ENCODE results near the gene ATP4B.

Gene ATP4B

DNA sequence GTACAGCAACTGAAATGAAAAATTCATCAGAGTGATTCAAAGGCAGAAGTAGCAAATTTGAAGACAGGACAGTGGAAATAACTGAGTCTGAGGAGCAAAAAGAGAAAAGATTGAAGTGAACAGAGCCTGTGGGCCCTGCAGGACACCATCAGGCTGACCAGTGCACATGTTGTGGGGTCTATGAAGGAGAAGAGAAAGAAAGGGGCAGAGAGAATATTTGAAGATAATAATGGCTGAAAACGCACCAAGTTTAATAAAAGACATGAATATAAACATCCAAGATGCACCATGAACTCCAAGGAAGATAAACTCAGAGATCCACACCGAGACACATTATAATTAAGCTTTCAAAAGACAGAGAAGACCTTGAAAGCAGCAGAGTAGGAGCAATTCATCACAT, 15.4 kb downstream of the ATP4B start:
- no peak for DNase-seq (ENCODE audit: low read depth)

DNA sequence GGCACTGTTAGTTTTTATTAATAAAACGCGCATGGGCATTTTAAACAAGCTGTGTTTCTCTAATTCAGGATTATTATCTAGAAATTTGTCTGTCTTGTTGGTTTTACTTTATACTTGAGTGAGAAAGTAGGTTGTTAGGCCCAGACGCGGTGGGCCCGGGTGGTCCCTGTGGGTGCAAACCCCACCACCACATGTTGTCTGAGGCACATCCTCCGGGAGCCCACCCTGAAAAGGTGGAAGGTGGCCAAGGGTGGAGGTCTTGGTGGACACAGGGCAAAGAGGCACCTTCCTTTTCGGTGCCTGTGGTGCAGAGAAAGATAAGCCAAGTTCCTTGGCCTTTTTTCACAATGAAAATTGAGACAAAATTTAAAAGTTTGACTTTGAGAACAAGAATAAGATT, 16.6 kb downstream of the ATP4B start:
- no peak for DNase-seq (ENCODE audit: low read depth)

DNA sequence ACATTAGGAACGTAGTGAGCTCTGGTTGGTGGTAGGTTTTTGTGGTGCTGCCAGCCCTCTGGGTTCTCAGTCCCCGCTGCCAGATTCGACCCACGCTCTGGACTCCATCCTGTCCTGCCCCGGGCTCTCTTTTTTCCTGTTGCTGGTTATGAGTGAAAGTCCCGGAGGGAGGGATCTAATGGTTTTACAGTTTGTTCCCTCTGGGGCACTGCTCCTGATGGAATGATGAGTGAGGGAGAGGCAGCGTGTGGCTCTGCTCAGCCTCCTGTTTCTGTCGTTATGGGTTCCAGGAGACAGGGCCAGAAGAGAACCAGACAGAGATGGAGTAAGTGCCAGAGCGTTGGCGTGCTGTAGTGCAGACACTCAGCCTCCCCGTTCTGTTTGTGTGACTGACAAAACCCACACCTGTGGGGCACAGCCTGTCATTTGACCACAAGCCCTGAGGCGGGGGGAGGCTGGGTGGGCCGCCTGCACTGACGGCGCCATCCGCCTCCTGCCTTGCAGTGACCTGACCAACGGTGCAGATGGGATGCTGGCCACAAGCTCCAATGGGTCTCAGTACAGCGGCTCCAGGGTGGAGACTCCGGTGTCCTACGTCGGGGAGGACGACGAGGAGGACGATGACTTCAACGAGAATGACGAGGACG, 18.3 kb downstream of the ATP4B start:
- DNase-seq (ENCODE audit: low read depth), result no peak

DNA sequence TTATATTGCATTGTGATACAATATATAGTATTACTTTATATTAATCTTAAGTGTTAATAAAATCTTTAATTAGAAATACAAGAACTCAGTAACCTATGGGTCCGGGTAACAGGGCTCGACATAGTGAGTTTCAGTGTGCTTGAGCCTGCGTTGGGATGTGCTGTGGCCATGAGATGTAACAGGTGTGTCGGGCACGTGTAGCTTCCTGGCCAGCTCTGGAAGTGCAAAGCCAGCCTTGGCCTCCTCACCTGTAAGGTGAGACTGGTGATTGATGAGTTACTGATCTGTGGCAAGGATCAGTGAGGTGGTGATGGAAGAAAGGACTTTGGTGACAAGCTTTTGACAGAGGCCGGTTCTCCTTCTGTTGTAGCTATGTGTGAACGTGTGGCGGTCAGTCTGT, 19.2 kb downstream of the ATP4B start:
- DNase-seq (ENCODE audit: low read depth), result no peak

DNA sequence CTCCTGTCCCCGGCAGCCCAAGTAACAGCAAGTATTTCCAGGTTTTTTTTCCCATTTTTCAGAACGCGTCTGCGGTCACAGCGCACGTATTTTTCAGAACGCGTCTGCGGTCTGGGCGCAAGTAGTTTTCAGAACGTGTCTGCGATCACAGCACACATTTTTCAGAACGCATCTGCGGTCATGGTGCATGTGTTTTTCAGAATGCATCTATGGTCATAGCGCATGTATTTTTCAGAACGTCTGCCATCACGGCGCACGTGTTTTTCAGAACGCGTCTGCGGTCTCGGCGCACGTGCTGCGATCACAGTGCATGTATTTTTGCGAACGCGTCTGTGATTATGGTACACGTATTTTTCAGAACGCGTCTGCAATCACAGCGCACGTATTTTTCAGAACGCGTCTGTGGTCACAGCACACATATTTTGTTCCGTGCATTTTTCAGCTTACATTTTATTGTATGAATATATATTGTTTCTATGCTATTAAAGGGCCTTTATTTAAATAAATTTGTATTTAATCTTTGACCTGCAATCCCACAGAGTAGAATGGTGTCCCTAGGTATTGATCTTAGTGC, 19.7 kb downstream of the ATP4B start:
- no peak for DNase-seq (ENCODE audit: low read depth)

DNA sequence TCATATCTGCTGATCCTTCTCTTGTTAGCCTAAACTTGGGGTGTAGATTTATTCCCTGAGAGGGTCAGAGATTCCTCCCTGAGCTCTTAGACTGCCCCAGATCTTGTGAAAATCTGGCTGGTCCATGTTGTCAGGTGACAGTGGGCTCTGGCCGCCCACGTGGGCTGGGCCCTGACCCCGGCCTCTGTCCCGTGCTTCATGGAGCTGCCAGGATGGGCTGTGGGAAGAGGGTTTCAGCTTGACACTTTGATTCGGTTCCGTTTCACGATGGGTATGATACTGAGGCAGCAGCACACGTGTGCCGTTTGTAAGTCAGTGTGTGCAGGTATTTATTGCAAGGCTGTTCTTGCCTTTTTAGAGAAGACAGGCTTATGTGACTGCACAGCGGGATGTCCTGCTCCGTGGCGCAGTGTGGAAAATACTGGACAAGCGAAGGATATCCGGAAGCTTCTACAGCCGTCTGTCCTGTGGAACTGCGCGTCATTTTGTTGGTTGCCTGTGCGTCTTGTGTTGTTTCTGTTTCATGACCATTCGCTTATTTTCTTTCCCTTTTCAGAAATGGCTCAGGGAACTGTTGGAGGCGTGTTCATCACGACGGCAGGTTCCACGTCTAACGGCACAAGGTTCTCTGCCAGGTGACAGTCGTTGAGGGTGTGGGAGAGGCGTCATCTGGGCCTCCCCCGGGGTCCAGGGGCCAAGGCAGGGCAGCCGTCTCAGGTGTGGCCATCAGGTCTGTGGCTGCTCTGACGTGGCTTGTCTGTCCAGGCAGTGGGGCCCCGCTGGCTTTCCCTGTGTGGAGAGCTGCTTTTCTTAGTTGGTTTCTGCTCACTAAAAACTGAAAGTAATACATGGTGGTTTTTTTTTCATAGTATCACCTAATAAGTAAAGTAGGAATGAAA, 20.5 kb downstream of the ATP4B start:
- no peak for DNase-seq (ENCODE audit: low read depth)

DNA sequence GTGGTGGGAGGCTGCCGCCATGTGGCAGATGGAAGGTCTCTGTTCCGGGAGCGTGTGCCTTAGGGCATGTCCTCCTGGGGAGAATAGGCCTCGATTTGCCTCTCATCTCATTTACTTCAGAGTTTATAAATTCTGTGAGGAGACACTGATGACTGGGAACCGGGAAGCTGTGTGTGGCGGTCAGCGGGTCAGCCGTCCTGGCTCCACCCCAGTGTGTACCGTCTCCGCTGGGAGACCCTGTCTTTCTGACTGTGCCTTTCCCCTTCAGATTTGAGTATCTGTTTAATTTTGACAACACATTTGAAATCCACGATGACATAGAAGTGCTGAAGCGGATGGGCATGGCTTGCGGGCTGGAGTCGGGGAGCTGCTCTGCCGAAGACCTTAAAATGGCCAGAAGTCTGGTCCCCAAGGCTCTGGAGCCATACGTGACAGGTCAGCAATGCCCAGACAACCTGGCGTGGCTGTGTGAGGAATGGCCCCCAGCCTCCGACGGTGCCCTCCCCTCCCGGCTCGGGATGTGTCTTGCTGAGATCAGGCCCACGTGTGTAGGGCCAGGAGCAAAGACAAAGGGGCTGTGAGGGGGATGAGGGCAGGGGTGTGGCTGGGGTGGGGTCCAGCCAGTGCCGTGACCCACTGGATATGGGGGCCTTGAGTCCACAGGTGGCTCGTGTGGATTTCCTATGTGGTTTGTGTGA, 21.6 kb downstream of the ATP4B start:
- no peak for DNase-seq (ENCODE audit: low read depth)

DNA sequence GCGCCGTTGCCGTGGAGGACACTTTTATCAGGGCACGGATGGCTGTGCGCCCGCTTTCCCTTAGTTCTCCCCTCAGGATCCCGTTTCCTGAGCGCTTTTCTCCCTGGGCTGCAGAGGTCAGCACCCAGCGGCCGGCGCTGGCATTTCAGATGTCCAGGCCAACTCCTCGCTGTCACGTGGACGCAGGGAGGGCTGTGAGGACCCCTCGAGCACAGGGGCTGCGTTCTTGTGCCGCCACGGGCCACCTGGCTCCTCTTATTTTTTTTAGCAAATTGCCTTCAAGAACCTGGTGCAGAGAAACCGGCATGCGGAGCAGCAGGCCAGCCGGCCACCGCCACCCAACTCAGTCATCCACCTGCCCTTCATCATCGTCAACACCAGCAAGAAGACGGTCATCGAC, 22.3 kb downstream of the ATP4B start:
- DNase-seq (ENCODE audit: low read depth), result no peak

DNA sequence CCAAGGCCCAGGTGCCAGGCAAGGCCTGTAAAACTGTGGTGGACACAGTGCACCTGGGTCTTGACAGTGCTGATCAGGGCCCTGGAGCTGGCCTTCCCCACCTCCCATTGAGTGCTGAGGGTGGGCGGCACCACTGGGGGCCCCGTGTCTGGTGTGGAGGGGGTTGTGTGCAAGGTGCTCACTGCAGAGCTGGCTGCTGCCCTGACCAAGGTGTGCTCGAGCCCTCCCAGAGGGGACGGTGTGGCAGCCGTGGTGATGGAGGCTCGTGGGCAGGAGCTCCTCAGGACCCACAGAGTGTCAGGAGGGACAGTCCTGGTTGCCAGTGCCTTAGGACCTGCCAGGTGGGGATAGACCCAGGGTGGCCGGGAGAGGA, 23.0 kb downstream of the ATP4B start:
- DNase-seq (ENCODE audit: low read depth), result no peak

DNA sequence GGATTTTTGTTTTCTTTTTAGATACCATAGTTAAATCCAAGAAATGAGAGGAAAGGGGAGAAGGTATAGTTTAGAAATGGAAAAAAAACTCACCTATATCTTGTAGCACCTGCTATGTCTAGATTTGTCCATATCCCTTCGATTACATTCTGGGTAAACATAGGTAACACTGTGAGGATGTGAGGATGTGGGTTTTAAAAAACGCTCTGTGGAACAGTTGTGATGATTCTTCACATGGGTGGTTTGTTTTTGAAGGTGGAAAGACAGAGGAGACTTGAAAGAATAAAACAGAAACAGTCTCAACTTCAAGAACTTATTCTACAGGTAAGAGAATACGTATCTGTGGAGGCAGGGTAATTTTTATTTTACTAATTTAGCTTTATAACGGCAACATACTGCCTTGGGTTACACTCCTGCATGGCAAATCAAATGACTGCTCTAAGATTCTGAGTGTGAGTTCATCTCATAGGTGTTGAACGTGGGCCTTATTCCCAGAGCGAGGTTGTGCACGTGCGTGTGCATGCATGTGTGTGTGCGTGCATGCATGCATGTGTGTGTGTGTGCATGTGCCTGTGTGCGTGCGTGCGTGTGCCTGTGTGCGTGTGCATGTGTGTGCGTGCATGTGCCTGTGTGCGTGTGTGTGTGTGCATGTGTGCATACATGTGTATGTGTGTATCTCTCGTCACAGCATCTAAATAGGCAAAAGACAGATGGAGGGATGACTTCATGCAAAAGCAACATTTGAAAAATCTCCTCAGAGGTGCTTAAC, 23.5 kb downstream of the ATP4B start:
- no peak for DNase-seq (ENCODE audit: low read depth)

DNA sequence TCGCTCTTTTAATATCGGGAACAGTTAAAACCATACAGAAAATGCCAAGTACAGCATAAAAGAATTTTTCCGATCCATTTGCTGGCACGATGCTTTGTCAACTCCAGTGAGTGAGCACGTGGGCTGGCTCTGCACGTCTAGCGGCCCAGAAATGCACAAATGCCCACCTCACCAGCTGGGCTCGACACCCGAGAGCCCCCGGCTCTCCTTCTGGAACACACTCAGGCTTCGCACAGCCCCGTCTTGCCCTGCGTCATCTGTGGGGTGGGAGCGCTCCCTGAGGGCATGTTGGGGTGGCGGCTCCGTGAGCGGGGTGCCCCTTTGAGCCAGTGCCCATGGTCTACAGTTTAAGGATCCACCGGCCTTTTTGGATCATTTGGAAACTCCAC, 24.5 kb downstream of the ATP4B start:
- no peak for DNase-seq (ENCODE audit: low read depth)

DNA sequence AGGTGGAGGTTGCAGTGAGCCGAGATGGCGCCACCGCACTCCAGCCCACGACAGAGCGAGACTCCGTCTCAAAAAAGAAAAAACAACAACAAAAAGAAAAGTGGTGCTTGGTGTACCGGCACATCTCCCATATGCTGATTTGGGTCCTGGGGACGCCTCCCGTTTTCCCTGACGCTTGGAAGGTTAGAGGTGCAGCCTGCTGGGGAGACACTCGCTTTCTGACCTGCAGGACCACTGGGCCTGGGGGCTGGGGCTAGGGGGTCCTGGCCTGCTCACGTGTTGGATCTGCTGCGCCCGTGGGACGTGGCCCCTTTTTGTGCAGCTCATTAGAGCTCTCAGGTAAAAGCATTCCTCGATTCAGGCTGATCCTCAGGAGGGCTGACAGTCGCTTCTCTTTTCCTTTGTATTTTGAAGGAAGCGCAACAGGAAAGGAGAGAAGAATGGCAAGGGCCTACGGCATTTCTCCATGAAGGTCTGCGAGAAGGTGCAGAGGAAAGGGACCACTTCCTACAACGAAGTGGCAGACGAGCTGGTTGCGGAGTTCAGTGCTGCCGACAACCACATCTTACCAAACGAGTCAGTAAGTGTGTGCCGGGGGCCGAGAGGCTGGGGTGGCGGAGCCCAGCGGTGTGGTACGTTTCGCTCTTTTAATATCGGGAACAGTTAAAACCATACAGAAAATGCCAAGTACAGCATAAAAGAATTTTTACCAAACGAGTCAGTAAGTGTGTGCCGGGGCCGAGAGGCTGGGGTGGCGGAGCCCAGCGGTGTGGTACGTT, 25.1 kb downstream of the ATP4B start:
- DNase-seq (ENCODE audit: low read depth), result no peak

DNA sequence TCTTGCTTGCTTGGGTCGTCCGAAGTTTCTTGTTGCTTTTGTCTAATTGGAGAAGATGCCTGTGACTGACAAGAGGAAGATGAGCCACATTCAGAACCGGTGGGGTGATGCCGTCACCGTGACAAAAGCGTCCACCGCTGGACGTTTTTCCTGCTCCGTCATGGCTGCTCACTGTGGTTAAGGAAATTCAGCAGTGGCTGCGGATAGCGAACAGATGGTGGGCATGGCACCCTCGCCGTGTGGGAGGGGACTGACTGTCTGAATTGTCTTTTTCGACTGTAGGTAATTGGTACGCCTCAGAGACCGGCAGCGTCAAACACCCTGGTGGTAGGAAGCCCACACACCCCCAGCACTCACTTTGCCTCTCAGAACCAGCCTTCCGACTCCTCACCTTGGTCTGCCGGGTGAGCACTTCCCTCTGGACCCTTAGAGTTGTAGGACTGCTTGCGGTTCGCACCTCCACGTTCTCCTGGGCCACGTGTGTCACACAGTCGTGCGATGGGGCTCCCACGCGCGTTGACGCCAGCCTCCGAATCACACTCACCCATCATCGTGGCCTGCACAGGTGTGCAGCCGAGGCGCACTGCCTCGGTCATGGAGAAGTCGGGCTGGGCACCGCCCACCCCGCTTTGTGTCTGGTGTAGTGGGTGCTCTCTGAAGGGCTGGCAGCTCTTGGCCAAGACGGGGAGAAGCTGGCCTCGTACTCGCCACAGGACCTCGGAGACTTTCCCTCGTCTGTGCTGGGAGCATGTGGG, 26.5 kb downstream of the ATP4B start:
- DNase-seq (ENCODE audit: low read depth), result no peak

DNA sequence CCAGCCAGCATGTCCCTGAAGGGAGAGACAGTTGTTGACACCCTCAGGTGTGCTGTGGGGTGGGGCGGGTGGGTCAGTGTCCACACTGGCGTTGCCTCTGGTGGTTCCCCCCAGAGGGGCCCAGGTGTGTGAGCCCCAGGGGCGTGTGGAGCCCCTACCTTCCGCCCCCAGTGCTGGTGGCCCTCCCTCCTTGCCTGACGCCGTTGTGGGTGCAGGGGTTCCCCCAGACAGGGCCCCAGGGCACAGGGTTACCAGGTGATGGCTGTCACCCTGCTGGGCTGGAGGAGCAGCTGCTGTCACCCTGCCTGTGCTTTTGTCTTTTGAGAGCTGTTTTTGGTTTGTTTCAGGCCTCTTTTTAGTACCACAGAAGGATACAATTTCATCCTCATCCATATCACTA, 27.2 kb downstream of the ATP4B start:
- DNase-seq (ENCODE audit: low read depth), result no peak

DNA sequence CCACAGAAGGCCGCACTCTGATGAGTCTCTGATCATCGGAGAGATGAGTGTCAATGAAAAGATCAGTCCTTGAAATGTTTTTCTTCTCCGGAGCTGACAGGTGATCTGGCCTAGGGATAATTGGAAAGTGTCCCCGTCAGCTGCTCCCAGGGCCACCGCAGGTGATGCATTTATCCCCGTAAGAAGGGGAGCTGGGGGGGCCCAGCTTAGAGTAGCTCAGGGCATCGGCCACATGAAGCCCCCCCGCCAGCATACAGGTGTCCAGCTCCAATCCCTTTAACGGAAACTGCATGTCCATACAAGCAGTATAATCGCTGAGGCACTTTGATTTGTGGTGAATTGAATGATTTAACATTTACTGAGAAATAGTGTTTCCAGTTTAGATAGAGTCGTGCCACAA, 27.7 kb downstream of the ATP4B start:
- no peak for DNase-seq (ENCODE audit: low read depth)

DNA sequence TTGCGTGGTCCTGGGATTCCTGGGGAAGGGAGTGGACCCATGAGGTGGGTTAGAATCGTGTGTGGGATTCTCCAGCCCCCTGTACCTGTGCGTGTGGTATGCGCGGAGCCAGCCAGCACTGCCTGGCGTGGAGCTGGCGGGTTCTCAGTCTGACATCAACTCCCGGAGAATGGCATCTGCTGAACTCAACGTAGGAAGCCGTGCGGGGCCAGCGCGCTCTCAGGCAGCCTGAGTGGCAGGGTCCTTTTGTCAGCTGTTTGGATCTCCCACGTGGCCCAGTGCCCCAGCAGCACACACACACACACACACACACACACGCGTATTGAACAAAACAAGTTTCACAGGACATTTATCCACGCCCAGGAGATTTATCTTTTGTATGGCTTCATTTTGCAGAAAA, 28.1 kb downstream of the ATP4B start:
- DNase-seq (ENCODE audit: low read depth), result no peak

DNA sequence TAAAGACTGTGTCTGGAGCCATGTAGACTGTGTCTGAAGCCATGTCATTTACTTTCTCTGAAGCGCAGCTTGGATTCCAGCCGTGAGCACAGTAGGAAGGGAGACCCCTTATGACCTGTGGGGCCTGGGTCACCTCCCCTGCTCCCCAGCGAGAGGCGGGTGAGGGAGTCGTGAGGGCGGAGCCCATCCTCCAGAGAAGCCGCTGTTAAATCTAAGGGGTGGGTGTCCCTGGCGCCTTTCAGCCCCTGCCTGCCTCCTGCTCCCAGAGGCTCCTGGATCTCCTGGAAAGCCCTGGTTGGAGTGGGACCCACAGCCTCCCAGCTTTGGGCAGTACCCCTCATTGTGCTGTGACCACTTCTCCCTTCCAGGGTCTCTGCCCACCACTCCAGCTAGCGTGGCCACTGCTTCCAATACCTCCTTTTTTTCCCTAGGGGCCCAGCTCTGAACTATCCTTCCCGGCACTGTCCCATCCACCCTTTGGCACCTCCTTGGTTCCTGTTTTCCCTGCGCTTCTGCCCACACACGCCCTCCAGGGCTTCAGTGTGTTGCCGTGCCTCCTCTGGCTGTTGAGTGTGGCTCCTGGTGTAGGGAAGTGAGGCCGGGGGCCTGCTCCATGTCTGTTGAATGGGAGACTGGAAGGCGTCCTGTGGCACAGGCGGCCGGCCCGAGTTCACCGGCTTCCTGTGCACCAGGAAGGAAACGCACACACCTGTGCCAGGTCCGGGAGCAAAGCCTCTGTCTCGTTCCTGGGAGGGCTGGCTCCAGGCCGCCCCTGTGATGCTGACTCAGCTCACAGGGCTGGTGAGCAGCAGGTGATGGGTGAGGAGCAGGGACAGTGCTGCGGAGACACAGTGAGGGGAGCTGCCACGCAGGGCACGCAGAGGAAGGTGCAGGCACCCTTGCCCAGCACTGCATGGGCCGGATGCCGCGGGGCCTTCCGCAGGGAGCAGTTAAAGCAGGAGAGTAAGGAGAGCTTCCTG, 29.4 kb downstream of the ATP4B start:
- DNase-seq (ENCODE audit: low read depth), result no peak

DNA sequence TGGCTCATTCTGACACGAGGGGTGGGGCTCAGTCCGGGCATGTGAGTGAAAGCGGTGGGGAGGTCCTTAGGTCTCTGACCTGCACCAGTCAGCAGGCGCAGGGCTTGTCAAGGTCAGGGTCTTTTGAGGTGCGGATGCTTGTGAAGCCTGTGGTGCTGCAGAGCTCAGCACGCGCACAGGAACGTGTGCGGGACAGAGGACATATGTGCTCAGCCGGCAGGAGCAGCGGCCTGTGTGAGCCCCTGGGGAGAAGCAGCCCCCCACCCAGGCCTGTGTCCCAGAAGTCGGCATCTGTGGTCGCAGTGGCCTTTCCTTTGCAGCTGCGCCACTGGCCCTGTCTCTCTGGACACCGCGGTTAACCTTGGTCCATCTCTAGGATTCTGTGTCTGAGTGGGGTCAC, 30.9 kb downstream of the ATP4B start:
- no peak for DNase-seq (ENCODE audit: low read depth)

DNA sequence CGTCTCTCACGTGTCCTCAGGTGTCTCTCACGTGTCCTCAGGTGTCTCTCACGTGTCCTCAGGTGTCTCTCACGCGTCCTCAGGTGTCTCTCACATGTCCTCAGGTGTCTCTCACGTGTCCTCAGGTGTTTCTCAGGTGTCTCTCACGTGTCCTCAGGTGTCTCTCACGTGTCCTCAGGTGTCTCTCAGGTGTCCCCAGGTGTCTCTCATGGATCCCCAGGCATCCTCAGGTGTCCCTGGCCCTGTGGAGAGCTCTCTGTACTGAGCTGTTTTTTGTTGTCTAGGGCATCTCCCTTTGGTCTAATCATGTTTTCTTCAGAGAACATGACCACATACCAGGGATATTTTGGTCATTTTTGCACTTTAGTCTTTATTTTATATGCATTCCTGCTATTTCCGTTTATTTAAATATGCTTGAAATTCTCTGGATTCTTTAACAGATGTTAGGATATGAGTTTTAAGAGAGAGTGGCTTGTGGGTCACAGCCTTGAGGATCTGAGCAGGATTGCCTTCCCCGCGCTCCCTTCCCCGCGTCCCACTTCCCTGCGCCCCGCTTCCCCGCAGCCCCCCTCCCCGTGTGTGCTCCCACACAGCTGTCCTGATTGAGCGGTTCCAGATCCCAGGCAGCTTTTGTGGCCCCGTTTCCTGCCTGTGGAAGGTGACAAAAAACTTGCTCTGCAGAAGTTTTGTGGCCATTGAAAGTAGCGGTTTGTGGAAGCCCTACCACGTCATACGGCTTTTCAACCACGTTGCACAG, 31.9 kb downstream of the ATP4B start:
- DNase-seq (ENCODE audit: low read depth), result no peak

All from stimulated activated CD8-positive, alpha-beta memory T cell treated with anti-CD3 and anti-CD28 coated beads, Interleukin-15, amount 100 ng/mL, for 1 hour (primary cell).